Stimulated activated CD8-positive, alpha-beta memory T cell treated with anti-CD3 and anti-CD28 coated beads, Interleukin-12 subunit alpha, Interleukin-12 subunit beta, amount 100 ng/mL, for 4 hours (primary cell): ENCODE measurements around the gene GALK1.
"Not testable (repeated sequence)": the region's sequence is repeated elsewhere in the genome, so short reads cannot be mapped to it uniquely, and the experiment has no call there.

Source experiments
- DNase-seq: peaks from one replicate; pipeline ENCODE4 v3.0.0-alpha.2; 2020; ENCODE audit warnings: low read depth

Gene GALK1

DNA sequence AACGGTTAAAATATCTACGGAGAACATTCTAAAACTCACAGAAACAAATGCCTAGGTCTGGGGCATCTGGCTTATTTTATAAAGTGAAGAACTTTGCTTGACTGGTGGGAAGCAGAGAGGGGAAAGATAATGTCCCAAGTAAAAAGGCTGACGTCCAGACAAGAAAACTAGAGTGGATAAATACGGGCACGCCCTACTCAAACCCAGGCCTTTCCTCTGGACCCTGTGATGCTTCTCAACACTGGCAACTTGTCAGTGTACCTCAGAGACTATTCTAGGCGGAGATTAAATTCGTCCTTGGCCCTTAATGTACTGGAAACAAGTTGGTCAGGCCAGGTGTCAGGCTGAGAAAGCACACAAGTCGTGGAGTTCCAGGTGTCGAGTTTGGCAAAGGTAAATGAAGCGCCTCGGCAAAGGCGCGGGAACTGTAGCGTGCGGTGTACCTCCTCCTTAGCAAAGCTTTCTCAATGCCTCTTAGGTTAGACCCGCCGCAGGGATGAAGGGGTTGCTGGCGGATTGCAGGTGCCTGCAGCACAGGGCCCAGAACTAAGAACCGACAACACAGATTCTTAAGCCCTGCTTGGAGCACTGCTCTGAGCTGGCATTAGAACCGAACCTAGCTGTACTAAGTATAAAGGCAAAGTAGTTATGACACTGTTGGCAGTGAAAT lies 18.9 kb upstream of the GALK1 start:
- no peak for DNase-seq

- DNase-seq = no peak
These were observed 18.2 kb upstream of the GALK1 start for GRCh38 chr17:75783069-75783783.

GRCh38 chr17:75779987-75780889 lies 15.2 kb upstream of the GALK1 start:
- DNase-seq = no peak

- DNase-seq = peak; percentile 88
These were observed 14.4 kb upstream of the GALK1 start for GRCh38 chr17:75779250-75779986.

- DNase-seq = no peak
These were observed 13.9 kb upstream of the GALK1 start for GRCh38 chr17:75778861-75779249.

GRCh38 chr17:75778066-75778860 lies 13.3 kb upstream of the GALK1 start:
- not testable (repeated sequence) for DNase-seq

DNA sequence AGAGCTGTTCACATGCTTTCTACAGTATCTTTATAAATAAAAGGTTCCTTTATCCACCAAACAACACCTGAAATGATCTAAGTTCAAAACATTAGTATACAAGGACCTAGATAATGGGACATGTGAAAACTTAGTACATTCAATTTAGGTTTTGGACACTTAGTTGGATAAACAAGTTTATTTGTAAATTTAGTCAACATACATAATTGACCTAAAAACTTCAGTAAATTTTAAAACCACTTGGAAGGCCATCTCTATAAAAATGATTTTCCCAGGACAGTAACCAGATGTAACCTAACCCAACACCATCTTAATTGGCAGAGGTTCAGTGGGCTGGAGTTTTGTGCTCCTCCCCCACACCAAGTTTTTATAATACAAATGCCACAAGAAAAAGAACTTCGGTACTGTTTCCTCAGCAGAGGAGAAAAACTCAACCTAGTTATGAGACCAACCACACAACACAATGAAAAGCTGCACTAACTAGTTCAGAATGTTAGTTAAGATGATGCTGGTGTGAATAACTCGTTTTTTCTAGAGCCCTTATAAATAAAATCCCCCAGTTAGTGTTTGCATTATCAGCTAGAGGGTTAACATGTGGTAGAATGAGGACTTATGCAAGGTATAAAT lies 12.4 kb upstream of the GALK1 start:
- no peak for DNase-seq

GRCh38 chr17:75776386-75777295 lies 11.6 kb upstream of the GALK1 start:
- DNase-seq = no peak

- DNase-seq = no peak
These were observed 10.1 kb upstream of the GALK1 start for GRCh38 chr17:75774991-75775668.

- DNase-seq = no peak
These were observed 9.5 kb upstream of the GALK1 start for GRCh38 chr17:75774471-75774990.

- no peak for DNase-seq
These were observed 8.9 kb upstream of the GALK1 start for GRCh38 chr17:75773808-75774470.

GRCh38 chr17:75773121-75773807 lies 8.3 kb upstream of the GALK1 start:
- DNase-seq = no peak

DNA sequence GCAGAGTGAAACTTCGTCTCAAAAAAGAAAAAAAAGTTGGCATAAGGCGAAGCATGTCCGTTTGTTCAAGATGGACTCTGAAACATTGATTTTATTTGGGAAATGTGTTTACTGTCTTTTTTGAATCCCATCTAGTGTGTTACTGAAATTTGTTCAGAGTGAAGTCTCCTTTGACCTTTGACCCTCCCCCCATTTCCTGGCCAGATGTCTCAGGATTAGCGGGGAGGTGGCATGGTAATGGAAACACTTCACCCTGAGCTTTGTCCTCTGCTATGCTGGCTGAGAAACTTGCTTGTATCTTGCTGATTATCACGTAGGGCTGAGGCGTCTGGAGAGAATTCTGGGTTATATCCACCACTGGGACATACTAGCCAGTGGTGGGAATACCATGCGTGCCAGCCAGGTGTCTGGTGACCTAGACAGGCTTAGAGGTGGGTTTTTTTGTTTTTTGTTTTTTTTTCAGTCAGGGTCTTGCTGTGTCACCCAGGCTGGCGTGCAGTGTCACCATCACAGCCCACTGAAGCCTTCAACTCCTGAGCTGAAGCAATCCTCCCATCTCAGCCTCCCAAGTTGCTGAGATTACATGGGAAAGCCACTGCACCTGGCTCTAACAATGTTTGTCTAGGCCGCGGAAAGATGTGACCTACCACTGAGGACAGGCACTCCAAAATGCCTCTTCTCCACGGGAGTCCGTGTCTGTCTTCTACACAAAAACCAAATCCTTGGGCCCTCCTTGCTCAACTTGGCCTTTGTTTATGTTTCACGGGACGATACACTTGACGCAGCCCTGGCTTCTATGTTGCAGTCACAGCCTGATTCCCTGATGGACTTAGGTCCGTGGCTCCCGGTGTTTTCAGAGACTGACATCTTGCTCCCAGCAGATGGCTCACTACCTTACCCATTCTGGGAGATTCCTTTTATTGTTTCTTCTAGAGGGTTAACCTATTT lies 6.6 kb upstream of the GALK1 start:
- no peak for DNase-seq

DNA sequence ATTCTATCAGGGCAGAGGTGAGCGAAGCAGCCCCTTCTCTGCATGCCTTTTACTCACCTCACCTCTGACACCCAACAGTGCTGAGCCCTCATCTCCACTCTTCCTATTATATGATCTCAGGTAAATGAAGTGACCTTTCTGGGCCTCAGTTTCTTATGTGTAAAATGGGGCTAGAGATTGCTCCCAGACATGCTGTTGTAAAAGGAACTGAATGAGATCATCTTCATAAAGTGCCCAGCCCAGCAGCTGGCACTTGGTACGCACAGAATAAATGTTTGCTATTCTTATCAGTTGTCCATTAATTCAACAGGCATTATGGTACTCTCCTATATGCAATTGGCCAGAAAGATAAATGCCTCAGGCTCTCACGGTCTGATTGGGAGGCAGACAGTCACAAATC lies 4.5 kb upstream of the GALK1 start:
- no peak for DNase-seq

DNA sequence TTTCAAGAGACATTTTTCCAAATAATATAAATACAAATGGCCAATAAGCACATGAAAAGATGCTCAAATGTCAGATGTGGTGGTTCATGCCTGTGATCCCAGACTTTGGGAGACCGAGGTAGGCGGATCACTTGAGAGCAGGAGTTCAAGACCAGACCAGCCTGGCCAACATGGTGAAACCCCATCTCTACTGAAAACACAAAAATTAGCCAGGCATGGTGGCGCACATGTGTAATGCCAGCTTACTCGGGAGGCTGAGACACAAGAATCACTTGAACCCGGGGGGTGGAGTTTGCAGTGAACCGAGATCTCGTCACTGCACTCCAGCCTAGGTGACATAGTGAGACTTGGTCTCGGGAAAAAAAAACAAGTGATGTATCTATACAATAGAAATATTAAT lies 2.9 kb upstream of the GALK1 start:
- DNase-seq = no peak

DNA sequence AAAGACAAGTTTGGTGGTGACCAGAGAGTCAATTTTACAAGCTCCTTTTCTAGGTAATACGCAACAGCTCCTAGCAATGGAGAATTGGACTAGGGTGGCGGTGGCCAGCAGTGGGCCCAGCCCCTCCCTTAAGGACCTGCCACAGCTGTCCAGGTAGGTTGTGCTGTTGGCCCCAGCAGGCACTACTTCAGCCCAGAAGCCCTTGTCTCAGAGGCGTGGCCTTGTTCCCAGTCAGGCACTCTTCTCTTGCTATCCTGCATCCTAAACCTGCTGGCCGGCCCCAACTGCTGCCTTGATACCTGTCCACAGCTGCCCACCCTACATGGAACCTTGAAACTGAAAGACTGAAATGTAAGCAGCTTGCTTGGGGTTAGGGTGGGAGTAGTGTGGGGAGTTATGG lies 989 bp upstream of the GALK1 start:
- DNase-seq = no peak

- no peak for DNase-seq
These were observed 628 bp downstream of the GALK1 start for GRCh38 chr17:75764417-75764710.
